ENCODE measurements around the gene KCTD13.

- TF ChIP-seq CTCF (IDR thresholded peaks at IDR 0.05) (no peak), POLR2A (IDR thresholded peaks at IDR 0.05) (no peak)
These were observed 33.3 kb upstream of the KCTD13 start for GRCh38 chr16:29959293-29959692.

All from body of pancreas (tissue), 4 donors.